Upper lobe of left lung (tissue), 4 donors: ENCODE measurements around the gene HLA-C.

Experiments
- EP300 ChIP-seq, 4 donors: sonication (generic); formaldehyde crosslinking; IDR thresholded peaks; one replicate each; pipeline ENCODE4 v1.5.1; 2017; ENCODE audit warnings: antibody characterized with exemption in 4 of 4, control low read depth in 2 of 4
- POLR2A ChIP-seq, 4 donors: fragments of 450-650 bp; IDR thresholded peaks; one replicate each; pipeline ENCODE4 v1.5.1; 2016 to 2017; ENCODE audit warnings: antibody characterized with exemption in 4 of 4, mild to moderate bottlenecking in 2 of 4
- POLR2AphosphoS5 ChIP-seq, 2 donors: sonication (generic); formaldehyde crosslinking; IDR thresholded peaks; one replicate each; pipeline ENCODE4 v1.5.1; 2017; ENCODE audit warnings: antibody characterized with exemption in 2 of 2
- TF ChIP-seq, protein P1 (sequence below), 6 experiments: fragments of 450-650 bp in 4 of 6; fragments of 200-600 bp in 2 of 6; sonication (generic) in 2 of 6; IDR thresholded peaks; one replicate each; pipeline ENCODE4 v1.5.1; 2016 to 2019; ENCODE audit warnings: antibody characterized with exemption in 6 of 6

DNA sequence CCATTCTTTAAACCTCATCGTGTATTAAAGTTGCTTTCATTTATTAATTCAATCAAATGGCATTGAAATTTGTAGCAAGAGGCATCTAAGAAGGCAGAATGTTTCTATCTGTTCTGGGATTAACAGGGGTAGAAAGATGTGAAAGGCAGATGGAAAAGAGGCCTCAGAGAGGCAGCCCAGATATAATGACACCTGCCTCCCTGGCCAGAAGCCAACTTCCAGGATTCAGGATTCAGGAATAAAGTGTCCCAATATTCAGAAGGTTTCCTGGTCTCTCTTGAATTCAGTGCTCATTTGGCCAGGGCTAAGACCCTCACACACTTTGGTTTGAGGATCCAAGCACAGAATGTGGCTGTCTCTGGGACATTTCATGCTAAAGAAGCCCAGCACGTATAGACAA lies 45.1 kb upstream of the HLA-C start:
- TF ChIP-seq EP300 (IDR thresholded peaks at IDR 0.05) (no peak), POLR2A (IDR thresholded peaks at IDR 0.05) (no peak), POLR2AphosphoS5 (IDR thresholded peaks at IDR 0.05) (no peak)
- TF ChIP-seq, protein P1, sequence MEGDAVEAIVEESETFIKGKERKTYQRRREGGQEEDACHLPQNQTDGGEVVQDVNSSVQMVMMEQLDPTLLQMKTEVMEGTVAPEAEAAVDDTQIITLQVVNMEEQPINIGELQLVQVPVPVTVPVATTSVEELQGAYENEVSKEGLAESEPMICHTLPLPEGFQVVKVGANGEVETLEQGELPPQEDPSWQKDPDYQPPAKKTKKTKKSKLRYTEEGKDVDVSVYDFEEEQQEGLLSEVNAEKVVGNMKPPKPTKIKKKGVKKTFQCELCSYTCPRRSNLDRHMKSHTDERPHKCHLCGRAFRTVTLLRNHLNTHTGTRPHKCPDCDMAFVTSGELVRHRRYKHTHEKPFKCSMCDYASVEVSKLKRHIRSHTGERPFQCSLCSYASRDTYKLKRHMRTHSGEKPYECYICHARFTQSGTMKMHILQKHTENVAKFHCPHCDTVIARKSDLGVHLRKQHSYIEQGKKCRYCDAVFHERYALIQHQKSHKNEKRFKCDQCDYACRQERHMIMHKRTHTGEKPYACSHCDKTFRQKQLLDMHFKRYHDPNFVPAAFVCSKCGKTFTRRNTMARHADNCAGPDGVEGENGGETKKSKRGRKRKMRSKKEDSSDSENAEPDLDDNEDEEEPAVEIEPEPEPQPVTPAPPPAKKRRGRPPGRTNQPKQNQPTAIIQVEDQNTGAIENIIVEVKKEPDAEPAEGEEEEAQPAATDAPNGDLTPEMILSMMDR (IDR thresholded peaks at IDR 0.05), result no peak
